GM12891 (cell line): ENCODE results near the gene DAO.

Source experiments
- PAX5 ChIP-seq: IDR thresholded peaks from 2 replicates; pipeline ENCODE4 v1.6.1; 2011; ENCODE audit warnings: low read length, moderate library complexity, mild to moderate bottlenecking; ENCODE audit not compliant: insufficient read depth, severe bottlenecking
- POLR2A ChIP-seq: IDR thresholded peaks from 2 replicates; pipeline ENCODE4 v1.6.1; 2011; ENCODE audit warnings: low read depth, low read length, control low read depth
- POLR2AphosphoS5 ChIP-seq: IDR thresholded peaks from 2 replicates; pipeline ENCODE4 v1.6.1; 2011; ENCODE audit warnings: low read depth, low read length, control low read depth
- POU2F2 ChIP-seq: IDR thresholded peaks from 2 replicates; pipeline ENCODE4 v1.6.1; 2011; ENCODE audit warnings: low read depth, mild to moderate bottlenecking, control low read depth, low read length, moderate library complexity
- SPI1 ChIP-seq: IDR thresholded peaks from 2 replicates; pipeline ENCODE4 v1.6.1; 2011; ENCODE audit warnings: low read depth, low read length, control low read depth
- TAF1 ChIP-seq: IDR thresholded peaks from 2 replicates; pipeline ENCODE4 v1.6.1; 2011; ENCODE audit warnings: low read depth, low read length, control low read depth

GRCh38 chr12:108847705-108848104, 32.2 kb upstream of the DAO start:
- TF ChIP-seq SPI1 (no peak), POLR2A (no peak), POLR2AphosphoS5 (no peak), TAF1 (no peak), PAX5 (no peak), POU2F2 (no peak)
